Pancreas (tissue), 10 donors: ENCODE measurements around the gene ZNF414. TPM values are rescaled to one million over a fixed set of nuclear protein-coding genes. Genes with fewer than 3 reads are reported as not detected.

ENCODE experiments used
- ATAC-seq, 4 donors: fragments of 200-7000 bp; cut with Tn5 transposase; one replicate each; pipeline versions ENCODE4 v1.8.0 to v1.9.1; 2020; ENCODE audit warnings: mild to moderate bottlenecking in 4 of 4, moderate library complexity in 4 of 4
- DNase-seq, 6 donors: peaks; one replicate each; pipeline ENCODE4 v3.0.0-alpha.2; 2020
- FAIRE-seq: peaks from 2 replicates; lab custom pipeline; 2012; peaks lifted over from hg19 to GRCh38; lab: Jason Lieb, UNC
- H3K27ac ChIP-seq, 4 donors: fragments of 200-600 bp; sonication (generic); 1 replicate in 3 of 4; 2 replicates in 1 of 4; pipeline versions ENCODE4 v1.5.0 to v1.8.0; 2020
- H3K27me3 ChIP-seq, 4 donors: fragments of 200-600 bp; one replicate each; pipeline ENCODE4 v1.8.0; 2021
- H3K36me3 ChIP-seq, 3 donors: fragments of 200-600 bp; sonication (generic) in 1 of 3; one replicate each; pipeline versions ENCODE4 v1.5.0 to v1.8.0; 2020 to 2021
- H3K4me1 ChIP-seq, 3 donors: fragments of 200-600 bp; one replicate each; pipeline ENCODE4 v1.8.0; 2021
- H3K4me3 ChIP-seq, 4 donors: fragments of 200-600 bp; sonication (generic) in 2 of 4; one replicate each; pipeline versions ENCODE4 v1.5.0 to v1.8.0; 2020 to 2021
- H3K9me3 ChIP-seq, 4 donors: fragments of 200-600 bp; one replicate each; pipeline ENCODE4 v1.8.0; 2021
- WGBS, 2 donors: extraction: QIAGEN DNeasy Blood & Tissue Kit; methylation state at CpG; one replicate each; pipeline ENCODE4 v1.1.7; 2013; 5-methylcytosine and 5-hydroxymethylcytosine counted together
- intact Hi-C, 3 donors: fragments of 100-400 bp; cut with DNase I; formaldehyde crosslinking; loops; one replicate each; pipeline versions ENCODE4 v1.11.1 to v1.14.2; 2022
- polyA plus RNA-seq, 2 donors: library from polyadenylated mRNA; stranded (reverse); fragments of 200-250 nt; gene quantifications; one replicate each; pipeline ENCODE4 v1.2.3, GENCODE V29; 2013
- total RNA-seq, 6 donors: library from RNA; stranded (reverse); fragmentation: NEBNext Ultra II Directional in 4 of 6; extraction: Animal tissue kit (Norgen Biotek cat#: 25700) in 4 of 6; gene quantifications; one replicate each; pipeline versions ENCODE4 v1.2.1 to v1.2.4, GENCODE V29; 2021 to 2023
- TF ChIP-seq, protein P1 (sequence below), 4 donors: fragments of 200-600 bp; sonication (generic) in 3 of 4; IDR thresholded peaks; one replicate each; pipeline versions ENCODE4 v1.5.0 to v1.8.0; 2021; ENCODE audit warnings: antibody characterized with exemption in 4 of 4
- donor health status: healthy with polysubstance abuse.
- donor health status: DM: no; HTN: no; CAD: no; lungs with moderate emphysema.
- donor health status: DM: no; HTN: no; CAD: no.
- donor health status: control.
- donor health status: control.
- donor health status: Bipolar disorder and iron deficiency.
- donor health status: DM: yes; HTN: yes; CAD: no.
- donor health status: DM: no; HTN: no; CAD: no.
- donor health status: DM: no; HTN: no; CAD: no.
- donor health status: DM: yes; HTN: yes; CAD: no.

The ZNF414 gene
- total and polyA plus RNA-seq, 8 donors: 7.3 to 36.9 (median 13.1) TPM

- TF ChIP-seq, protein P1, sequence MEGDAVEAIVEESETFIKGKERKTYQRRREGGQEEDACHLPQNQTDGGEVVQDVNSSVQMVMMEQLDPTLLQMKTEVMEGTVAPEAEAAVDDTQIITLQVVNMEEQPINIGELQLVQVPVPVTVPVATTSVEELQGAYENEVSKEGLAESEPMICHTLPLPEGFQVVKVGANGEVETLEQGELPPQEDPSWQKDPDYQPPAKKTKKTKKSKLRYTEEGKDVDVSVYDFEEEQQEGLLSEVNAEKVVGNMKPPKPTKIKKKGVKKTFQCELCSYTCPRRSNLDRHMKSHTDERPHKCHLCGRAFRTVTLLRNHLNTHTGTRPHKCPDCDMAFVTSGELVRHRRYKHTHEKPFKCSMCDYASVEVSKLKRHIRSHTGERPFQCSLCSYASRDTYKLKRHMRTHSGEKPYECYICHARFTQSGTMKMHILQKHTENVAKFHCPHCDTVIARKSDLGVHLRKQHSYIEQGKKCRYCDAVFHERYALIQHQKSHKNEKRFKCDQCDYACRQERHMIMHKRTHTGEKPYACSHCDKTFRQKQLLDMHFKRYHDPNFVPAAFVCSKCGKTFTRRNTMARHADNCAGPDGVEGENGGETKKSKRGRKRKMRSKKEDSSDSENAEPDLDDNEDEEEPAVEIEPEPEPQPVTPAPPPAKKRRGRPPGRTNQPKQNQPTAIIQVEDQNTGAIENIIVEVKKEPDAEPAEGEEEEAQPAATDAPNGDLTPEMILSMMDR (IDR thresholded peaks at IDR 0.05): no peak
- Histone ChIP-seq H3K27me3 (no peaks in the 10 kb centered on the region), H3K9me3 (no peaks in the 10 kb centered on the region), H3K27ac (no peak overlapping the region), H3K4me3 (no peak overlapping the region), H3K36me3 (peaks cover 10 to 54% (median 22%) of the 10 kb centered on the region in 3 donors), H3K4me1 (peaks cover 0 to 12% (median 0%) of the 10 kb centered on the region in 3 donors)
- ATAC-seq: no peak
- intact Hi-C loops: no loop called here
- 89 to 93% methylated on average over 8 of the region's 8 CpGs for WGBS, 2 donors
- no peak for FAIRE-seq
- peak in 1 of 6 donors; percentile 2 for DNase-seq
Observed at GRCh38 chr19:8483165-8483564, 30.8 kb downstream of the ZNF414 start.

GRCh38 chr19:8482696-8483095, 31.3 kb downstream of the ZNF414 start:
- peaks cover 0 to 12% (median 0%) of the 10 kb centered on the region in 3 donors for H3K4me1 ChIP-seq

GRCh38 chr19:8481616-8482015, 32.4 kb downstream of the ZNF414 start:
- Histone ChIP-seq H3K27ac (no peak overlapping the region), H3K4me3 (no peak overlapping the region), H3K36me3 (peaks cover 7 to 38% (median 14%) of the 10 kb centered on the region in 3 donors), H3K9me3 (no peaks in the 10 kb centered on the region), H3K4me1 (peaks cover 0 to 12% (median 0%) of the 10 kb centered on the region in 3 donors), H3K27me3 (no peaks in the 10 kb centered on the region)
- 83 to 86% methylated on average over 6 of the region's 6 CpGs for WGBS, 2 donors
- no peak for ATAC-seq
- DNase-seq: peak in 2 of 6 donors; percentile 9 to 26
- FAIRE-seq: no peak
- TF ChIP-seq, protein P1 (IDR thresholded peaks at IDR 0.05): no peak
- intact Hi-C loops: no loop called here

More at GRCh38 chr19:8482696-8483095, 31.3 kb downstream of the ZNF414 start:
- H3K27me3 ChIP-seq: no peaks in the 10 kb centered on the region
- no peak overlapping the region for H3K27ac ChIP-seq
- 86 to 90% methylated on average over 11 of the region's 11 CpGs for WGBS, 2 donors
- DNase-seq (peak in 2 of 6 donors; percentile 8 to 19), ATAC-seq (no peak), FAIRE-seq (no peak)
- H3K9me3 ChIP-seq: no peaks in the 10 kb centered on the region
- TF ChIP-seq, protein P1 (IDR thresholded peaks at IDR 0.05): no peak
- intact Hi-C loops: no loop called here
- H3K36me3 ChIP-seq: peaks cover 10 to 49% (median 22%) of the 10 kb centered on the region in 3 donors
- no peak overlapping the region for H3K4me3 ChIP-seq

DNA sequence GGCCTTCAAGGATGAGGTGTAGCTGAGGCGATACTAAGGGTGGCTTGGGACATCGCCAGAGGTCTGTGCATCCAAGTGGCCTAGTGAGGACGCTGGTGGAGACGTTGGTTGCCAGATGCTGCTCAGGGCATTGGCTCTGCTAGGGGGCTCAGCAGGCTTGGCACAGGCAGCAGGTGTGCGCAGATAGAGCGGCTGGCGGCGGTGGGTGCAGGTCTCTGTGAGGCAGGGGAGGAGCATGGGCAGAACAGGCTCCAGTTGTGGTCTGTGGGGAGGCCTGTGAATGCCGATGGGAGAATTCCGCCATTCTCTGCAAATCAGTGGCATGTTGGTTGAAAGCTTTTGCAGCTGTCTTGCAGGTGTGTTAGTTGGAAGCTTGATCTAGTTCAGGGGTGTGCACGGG, 32.8 kb downstream of the ZNF414 start:
- Histone ChIP-seq H3K27me3 (no peaks in the 10 kb centered on the region), H3K36me3 (peaks cover 5 to 34% (median 12%) of the 10 kb centered on the region in 3 donors), H3K4me1 (peaks cover 0 to 12% (median 0%) of the 10 kb centered on the region in 3 donors), H3K9me3 (no peaks in the 10 kb centered on the region), H3K4me3 (no peak overlapping the region), H3K27ac (peak overlapping the region in 1 of 4 donors; percentile 7)
- 63 to 69% methylated on average over 11 of the region's 11 CpGs for WGBS, 2 donors
- ATAC-seq: peak in 1 of 4 donors; percentile 4
- intact Hi-C loops: no loop called here
- TF ChIP-seq, protein P1 (IDR thresholded peaks at IDR 0.05): no peak
- peak in 2 of 6 donors; percentile 34 to 49 for DNase-seq
- FAIRE-seq: no peak

DNA sequence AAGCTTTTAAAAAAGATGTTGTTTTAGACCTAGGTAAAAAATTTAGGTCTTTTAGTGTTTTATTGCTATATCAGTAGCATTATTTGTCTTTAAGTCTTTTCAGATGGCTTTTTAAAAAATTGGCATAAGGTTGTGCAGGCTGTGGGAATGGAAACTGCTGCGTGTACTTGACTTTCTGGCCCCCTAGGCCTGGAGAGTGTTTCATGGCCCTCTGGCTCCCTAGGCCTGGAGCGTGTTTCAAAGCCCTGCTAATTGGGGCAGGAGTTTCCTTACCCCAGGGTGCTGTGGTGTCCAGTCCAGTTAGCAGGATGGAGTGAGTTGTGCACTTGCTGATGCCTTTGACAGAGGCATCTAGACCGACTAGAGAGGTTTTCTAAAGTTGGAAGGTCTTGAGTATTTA, 35.4 kb downstream of the ZNF414 start:
- DNase-seq: no peak
- 44 to 50% methylated on average over 3 of the region's 3 CpGs for WGBS, 2 donors
- TF ChIP-seq, protein P1 (IDR thresholded peaks at IDR 0.05): no peak
- no peaks in the 10 kb centered on the region for H3K9me3 ChIP-seq
- H3K4me3 ChIP-seq: no peak overlapping the region
- intact Hi-C loops: no loop called here
- no peak for FAIRE-seq
- H3K27ac ChIP-seq: no peak overlapping the region
- ATAC-seq: no peak
- H3K27me3 ChIP-seq: no peaks in the 10 kb centered on the region
- H3K36me3 ChIP-seq: peaks cover 4 to 25% (median 18%) of the 10 kb centered on the region in 3 donors
- peaks cover 0 to 12% (median 0%) of the 10 kb centered on the region in 3 donors for H3K4me1 ChIP-seq
